Heart right ventricle (tissue), 16 donors: ENCODE data around the gene MAGI3. TPM values are rescaled to one million over a fixed set of nuclear protein-coding genes. Genes with fewer than 3 reads are reported as not detected.
"Not testable (repeated sequence)": the region's sequence is repeated elsewhere in the genome, so short reads cannot be mapped to it uniquely, and the experiment has no call there.

Source experiments
- ATAC-seq, 8 donors: fragments of 200-7000 bp; cut with Tn5 transposase; one replicate each; pipeline ENCODE4 v1.9.1; 2020; ENCODE audit warnings: mild to moderate bottlenecking in 8 of 8, moderate library complexity in 8 of 8, moderate number of reproducible peaks in 1 of 8
- DNase-seq, 2 donors: peaks; one replicate each; pipeline ENCODE4 v3.0.0-alpha.2; 2020
- H3K27ac ChIP-seq, 10 donors: fragments of 200-600 bp; sonication (generic) in 2 of 10; one replicate each; pipeline versions ENCODE4 v1.5.0 to v1.8.0; 2020 to 2022; ENCODE audit warnings: mild to moderate bottlenecking in 3 of 10
- H3K27me3 ChIP-seq, 7 donors: fragments of 200-600 bp; one replicate each; pipeline ENCODE4 v1.8.0; 2021 to 2022; ENCODE audit warnings: mild to moderate bottlenecking in 2 of 7
- H3K36me3 ChIP-seq, 9 donors: fragments of 200-600 bp; sonication (generic) in 1 of 9; one replicate each; pipeline versions ENCODE4 v1.5.0 to v1.8.0; 2020 to 2022; ENCODE audit warnings: mild to moderate bottlenecking in 2 of 9
- H3K4me1 ChIP-seq, 9 donors: fragments of 200-600 bp; sonication (generic) in 1 of 9; one replicate each; pipeline versions ENCODE4 v1.5.0 to v1.8.0; 2020 to 2022; ENCODE audit warnings: mild to moderate bottlenecking in 4 of 9
- H3K4me3 ChIP-seq, 10 donors: fragments of 200-600 bp; sonication (generic) in 2 of 10; one replicate each; pipeline versions ENCODE4 v1.5.0 to v1.8.0; 2020 to 2022; ENCODE audit warnings: mild to moderate bottlenecking in 7 of 10, moderate library complexity in 2 of 10
- H3K9me3 ChIP-seq, 11 donors: fragments of 200-600 bp in 10 of 11; sonication (generic) in 2 of 11; one replicate each; pipeline versions ENCODE4 v1.5.0 to v1.8.0; 2013 to 2022; ENCODE audit warnings: mild to moderate bottlenecking in 2 of 11, control low read depth in 1 of 11, moderate library complexity in 1 of 11
- CTCF ChIP-seq, 9 donors: fragments of 200-600 bp; sonication (generic) in 2 of 9; IDR thresholded peaks; one replicate each; pipeline versions ENCODE4 v1.5.0 to v1.8.0; 2021 to 2022; ENCODE audit warnings: antibody characterized with exemption in 9 of 9, mild to moderate bottlenecking in 5 of 9, moderate library complexity in 1 of 9
- WGBS, 2 donors: extraction: QIAGEN DNeasy Blood & Tissue Kit; methylation state at CpG; one replicate each; pipeline ENCODE4 v1.1.7; 2013; ENCODE audit warnings: inconsistent platforms in 1 of 2; 5-methylcytosine and 5-hydroxymethylcytosine counted together
- intact Hi-C, 10 donors: fragments of 100-400 bp; cut with DNase I; formaldehyde crosslinking; loops; one replicate each; pipeline versions ENCODE4 v1.11.1 to v1.14.2; 2022
- polyA plus RNA-seq, 2 donors: library from polyadenylated mRNA; stranded (reverse); fragments of 200-250 nt; gene quantifications; one replicate each; pipeline ENCODE4 v1.2.3, GENCODE V29; 2013
- total RNA-seq, 10 donors: library from RNA; stranded (reverse); fragmentation: NEBNext Ultra II Directional in 3 of 10; extraction: Animal tissue kit (Norgen Biotek cat#: 25700) in 3 of 10; gene quantifications; one replicate each; pipeline versions ENCODE4 v1.2.1 to v1.2.4, GENCODE V29; 2021 to 2023
- donor health status: Arrhythmogenic right ventricular cardiomyopathy.
- donor health status: ischemic (EF 13 %, LVEDD 7.1; RV severe dilation, severe dysfunction).
- donor health status: healthy with polysubstance abuse.
- donor health status: DM: no; HTN: yes; CAD: no.
- donor health status: DM: no; HTN: no; CAD: no.
- donor health status: ischemic (EF 25% LVEDD 6.9; RV normal size, moderate dysfunction).
- donor health status: ischemic (EF 25% LVEDD 5.7; RV mildly dilated, moderate dysfunction).
- donor health status: healthy.
- donor health status: DM: yes; HTN: yes; CAD: no.
- donor health status: Ischemic cardiomyopathy.
- donor health status: ischemic (EF 35%, LVEDD 5.7; RV mildly dilated, moderate dysfunction).
- donor health status: nonischemic (EF 11% LVEDD 7.7; RV severe dilation, severe dysfunction).
- donor health status: DM: yes; HTN: yes; CAD: no.
- donor health status: PGD.
- donor health status: ischemic (EF 29% LVEDD 5.4; RV normal size, mild dysfunction).
- donor health status: nonischemic (EF 23%, LVEDD 6.1; RV moderate dilation, normal function).

MAGI3 gene
- total and polyA plus RNA-seq, 12 donors: 2.2 to 9.4 (median 7.5) TPM

GRCh38 chr1:113467991-113468390 is 77.7 kb downstream of the MAGI3 start:
- Histone ChIP-seq H3K27ac (no peak overlapping the region), H3K4me1 (no peaks in the 10 kb centered on the region), H3K4me3 (no peak overlapping the region), H3K36me3 (no peaks in the 10 kb centered on the region), H3K9me3 (peaks cover 0 to 80% (median 48%) of the 10 kb centered on the region in 11 donors), H3K27me3 (no peaks in the 10 kb centered on the region)
- TF ChIP-seq CTCF (IDR thresholded peaks at IDR 0.05): no peak
- intact Hi-C loops: no loop called here
- no peak for DNase-seq
- ATAC-seq: no peak

DNA sequence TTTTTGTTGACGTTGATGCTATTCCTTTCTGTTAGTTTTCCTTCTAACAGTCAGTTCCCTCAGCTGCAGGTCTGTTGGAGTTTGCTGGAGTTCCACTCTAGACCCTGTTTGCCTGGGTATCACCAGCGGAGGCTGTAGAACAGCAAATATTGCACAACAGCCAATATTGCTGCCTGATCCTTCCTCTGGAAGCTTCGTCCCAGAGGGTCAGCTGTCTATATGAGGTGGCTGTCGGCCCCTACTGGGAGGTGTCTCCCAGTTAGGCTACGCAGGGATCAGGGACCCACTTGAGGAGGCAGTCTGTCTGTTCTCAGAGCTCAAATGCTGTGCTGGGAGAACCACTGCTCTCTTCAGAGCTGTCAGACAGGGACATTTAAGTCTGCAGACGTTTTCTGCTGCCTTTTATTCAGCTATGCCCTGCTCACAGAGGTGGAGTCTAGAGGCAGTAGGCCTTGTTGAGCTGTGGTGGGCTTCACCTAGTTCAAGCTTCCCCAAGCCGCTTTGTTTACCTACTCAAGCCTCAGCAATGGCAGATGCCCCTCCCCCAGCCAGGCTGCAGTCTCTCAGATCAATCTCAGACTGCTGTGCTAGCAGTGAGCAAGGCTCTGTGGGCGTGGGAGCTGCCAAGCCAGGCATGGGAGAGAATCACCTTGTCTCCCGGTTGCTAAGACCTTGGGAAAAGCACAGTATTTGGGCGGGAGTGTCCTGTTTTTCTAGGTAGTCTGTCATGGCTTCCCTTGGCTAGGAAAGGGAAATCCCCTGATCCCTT is 88.3 kb downstream of the MAGI3 start:
- H3K4me3 ChIP-seq, DNase-seq, ATAC-seq, H3K36me3 ChIP-seq, H3K27me3 ChIP-seq, H3K27ac ChIP-seq, intact Hi-C loops, H3K4me1 ChIP-seq: not testable (repeated sequence)
- H3K9me3 ChIP-seq: peaks cover 0 to 86% (median 34%) of the 10 kb centered on the region in 11 donors
- WGBS, 2 donors: 94 to 98% methylated on average over 10 of the region's 10 CpGs

GRCh38 chr1:113479713-113480676 is 89.7 kb downstream of the MAGI3 start:
- no peaks in the 10 kb centered on the region for H3K27me3 ChIP-seq
- H3K36me3 ChIP-seq: no peaks in the 10 kb centered on the region
- intact Hi-C loops: no loop called here
- no peak for TF ChIP-seq CTCF (IDR thresholded peaks at IDR 0.05)
- H3K27ac ChIP-seq: no peak overlapping the region
- H3K4me1 ChIP-seq: no peaks in the 10 kb centered on the region
- DNase-seq (no peak), ATAC-seq (no peak)
- H3K9me3 ChIP-seq: peaks cover 0 to 73% (median 34%) of the 10 kb centered on the region in 11 donors
- 96 to 97% methylated on average over 5 of the region's 5 CpGs for WGBS, 2 donors
- no peak overlapping the region for H3K4me3 ChIP-seq

DNA sequence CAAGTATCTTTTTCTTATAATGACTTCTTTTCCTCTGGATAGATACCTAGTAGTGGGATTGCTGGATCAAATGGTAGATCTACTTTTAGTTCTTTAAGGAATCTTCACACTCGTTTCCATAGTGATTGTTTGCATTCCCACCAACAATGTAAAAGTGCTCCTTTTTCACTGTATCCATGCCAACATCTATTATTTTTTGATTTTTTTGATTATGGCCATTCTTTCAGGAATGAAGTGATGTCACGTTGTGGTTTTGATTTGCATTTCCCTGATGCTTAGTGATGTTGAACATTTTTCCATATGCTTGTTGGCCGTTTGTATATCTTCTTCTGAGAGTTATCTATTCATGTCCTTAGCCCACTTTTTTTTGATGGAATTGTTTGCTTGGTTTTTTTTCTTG is 94.8 kb downstream of the MAGI3 start:
- H3K4me1 ChIP-seq, H3K27me3 ChIP-seq, DNase-seq, H3K4me3 ChIP-seq, ATAC-seq, H3K27ac ChIP-seq, intact Hi-C loops, H3K36me3 ChIP-seq: not testable (repeated sequence)
- 83 to 84% methylated on average over 3 of the region's 3 CpGs for WGBS, 2 donors
- H3K9me3 ChIP-seq: peaks cover 0 to 57% (median 17%) of the 10 kb centered on the region in 11 donors

GRCh38 chr1:113488576-113489177 is 98.4 kb downstream of the MAGI3 start:
- Histone ChIP-seq H3K36me3 (no peaks in the 10 kb centered on the region), H3K4me3 (no peak overlapping the region), H3K27me3 (no peaks in the 10 kb centered on the region), H3K4me1 (no peaks in the 10 kb centered on the region), H3K9me3 (peaks cover 0 to 70% (median 17%) of the 10 kb centered on the region in 11 donors), H3K27ac (no peak overlapping the region)
- WGBS, 2 donors: 85 to 91% methylated on average over 4 of the region's 4 CpGs
- intact Hi-C loops: no loop called here
- DNase-seq (no peak), ATAC-seq (no peak)
- TF ChIP-seq CTCF (IDR thresholded peaks at IDR 0.05): no peak
